SK-N-MC (cell line): ENCODE measurements around the gene DNAJB11.

Experiments used
- EZH2 ChIP-seq: fragments of 200-600 bp; sonication (generic); IDR thresholded peaks from one replicate; pipeline ENCODE4 v1.6.1; 2017; ENCODE audit warnings: antibody characterized with exemption
- POLR2AphosphoS5 ChIP-seq: IDR thresholded peaks from 2 replicates; pipeline ENCODE4 v1.6.1; 2012; ENCODE audit warnings: mild to moderate bottlenecking, low read depth, low read length, borderline replicate concordance

DNA sequence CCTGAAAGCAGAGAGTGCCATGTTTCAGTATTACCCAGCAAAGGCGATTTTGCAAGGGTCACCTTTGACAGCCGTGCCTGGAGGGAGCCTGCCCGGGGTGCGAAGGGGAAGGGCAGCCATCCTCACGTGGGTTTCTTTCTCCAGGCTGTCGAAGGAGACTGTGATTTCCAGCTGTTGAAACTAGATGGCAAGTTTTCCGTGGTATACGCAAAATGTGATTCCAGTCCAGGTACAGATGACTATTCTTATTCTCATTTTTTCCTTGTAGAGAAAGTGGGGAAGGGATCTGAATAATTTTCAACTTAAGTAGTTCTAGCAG is 45.7 kb downstream of the DNAJB11 start:
- TF ChIP-seq POLR2AphosphoS5, result no peak
- no peak for TF ChIP-seq EZH2
